Adrenal gland (tissue), 5 donors: ENCODE measurements around the gene PAK5.

Source experiments
- POLR2A ChIP-seq, 2 donors: fragments of 450-650 bp; IDR thresholded peaks; one replicate each; pipeline ENCODE4 v1.6.1; 2017; ENCODE audit warnings: antibody characterized with exemption in 2 of 2, mild to moderate bottlenecking in 2 of 2, moderate library complexity in 1 of 2
- TF ChIP-seq, protein P1 (sequence below), 6 experiments: fragments of 450-650 bp in 4 of 6; fragments of 200-600 bp in 2 of 6; sonication (generic) in 1 of 6; IDR thresholded peaks; 1 replicate in 5 of 6; 2 replicates in 1 of 6; pipeline versions ENCODE4 v1.5.1 to v1.8.0; 2016 to 2021; ENCODE audit warnings: antibody characterized with exemption in 6 of 6, mild to moderate bottlenecking in 2 of 6, moderate library complexity in 1 of 6
- donor health status: DM: no; HTN: no; CAD: no.

DNA sequence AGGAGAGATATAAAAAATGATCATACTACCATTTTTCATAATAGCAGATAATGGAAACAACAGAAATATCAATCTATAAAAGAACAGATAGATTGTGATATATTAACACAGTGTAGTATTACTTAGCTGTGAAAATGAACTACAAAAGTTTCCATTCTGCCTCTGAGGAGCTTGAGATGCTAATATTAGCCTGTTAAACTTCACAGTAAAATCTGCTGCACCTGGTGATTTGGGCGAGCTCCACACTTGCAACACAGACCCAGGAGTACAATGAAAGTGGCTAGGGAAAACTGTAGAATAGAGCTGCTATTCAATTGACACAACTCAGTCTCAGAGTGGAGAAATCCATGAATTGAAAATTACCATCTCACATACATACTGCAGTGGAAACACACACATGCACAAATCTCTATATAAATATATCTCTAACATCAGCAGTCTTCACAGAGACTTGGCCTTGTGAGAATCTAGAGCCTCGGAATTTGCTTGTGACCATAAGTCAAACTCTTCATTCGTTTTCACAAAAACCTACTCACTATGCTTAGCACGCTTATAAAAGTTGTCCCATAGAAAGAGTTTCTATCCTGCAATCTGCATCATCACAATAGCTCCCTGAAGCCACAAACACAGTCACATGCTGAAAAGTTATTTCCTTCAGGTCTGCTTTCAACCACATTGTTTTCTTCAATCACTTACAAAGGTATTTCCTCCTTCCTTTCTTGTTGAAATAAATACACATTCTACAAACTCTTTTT lies 133.0 kb downstream of the PAK5 start:
- TF ChIP-seq, protein P1, sequence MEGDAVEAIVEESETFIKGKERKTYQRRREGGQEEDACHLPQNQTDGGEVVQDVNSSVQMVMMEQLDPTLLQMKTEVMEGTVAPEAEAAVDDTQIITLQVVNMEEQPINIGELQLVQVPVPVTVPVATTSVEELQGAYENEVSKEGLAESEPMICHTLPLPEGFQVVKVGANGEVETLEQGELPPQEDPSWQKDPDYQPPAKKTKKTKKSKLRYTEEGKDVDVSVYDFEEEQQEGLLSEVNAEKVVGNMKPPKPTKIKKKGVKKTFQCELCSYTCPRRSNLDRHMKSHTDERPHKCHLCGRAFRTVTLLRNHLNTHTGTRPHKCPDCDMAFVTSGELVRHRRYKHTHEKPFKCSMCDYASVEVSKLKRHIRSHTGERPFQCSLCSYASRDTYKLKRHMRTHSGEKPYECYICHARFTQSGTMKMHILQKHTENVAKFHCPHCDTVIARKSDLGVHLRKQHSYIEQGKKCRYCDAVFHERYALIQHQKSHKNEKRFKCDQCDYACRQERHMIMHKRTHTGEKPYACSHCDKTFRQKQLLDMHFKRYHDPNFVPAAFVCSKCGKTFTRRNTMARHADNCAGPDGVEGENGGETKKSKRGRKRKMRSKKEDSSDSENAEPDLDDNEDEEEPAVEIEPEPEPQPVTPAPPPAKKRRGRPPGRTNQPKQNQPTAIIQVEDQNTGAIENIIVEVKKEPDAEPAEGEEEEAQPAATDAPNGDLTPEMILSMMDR (IDR thresholded peaks at IDR 0.05), result no peak
- TF ChIP-seq POLR2A (IDR thresholded peaks at IDR 0.05), result no peak
